ENCODE data around the gene IFNL2.

DNA sequence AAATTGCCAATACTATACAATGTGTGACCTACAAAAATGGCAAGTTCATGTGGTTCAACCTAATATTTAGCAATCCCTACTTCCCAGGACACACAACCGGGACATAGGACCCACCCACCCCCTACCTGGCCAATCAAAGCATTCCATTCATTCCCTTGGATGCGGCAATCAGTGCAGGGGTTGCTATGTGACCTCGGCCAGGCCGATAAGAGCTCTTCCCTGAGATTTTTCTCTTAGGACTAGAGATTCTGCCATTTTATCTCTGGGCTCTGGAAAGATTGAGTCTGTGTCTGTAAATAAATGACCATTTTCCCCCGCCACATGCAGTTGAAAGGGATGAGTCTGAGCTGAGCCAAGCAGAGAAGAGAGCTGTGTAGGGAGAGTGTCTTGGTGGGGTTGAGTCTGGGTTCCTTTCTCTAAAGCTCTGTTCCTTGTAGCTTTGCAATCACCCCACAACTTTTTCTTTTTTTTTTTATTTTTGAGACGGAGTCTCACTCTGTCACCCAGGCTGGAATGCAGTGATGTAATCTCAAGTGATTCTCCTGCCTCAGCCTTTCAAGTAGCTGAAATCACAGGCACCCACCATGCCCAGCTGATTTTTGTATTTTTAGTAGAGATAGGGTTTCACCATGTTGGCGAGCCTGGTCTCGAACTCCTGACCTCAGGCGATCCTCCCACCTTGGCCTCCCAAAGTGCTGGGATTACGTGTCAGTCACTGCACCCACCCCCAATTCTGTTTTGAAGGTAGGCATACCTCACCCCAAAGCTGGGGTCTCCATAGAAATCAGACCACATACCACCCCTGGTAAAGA lies 35.4 kb downstream of the IFNL2 start:
- TF ChIP-seq CTCF (IDR thresholded peaks at IDR 0.05) (no peak), POLR2A (IDR thresholded peaks at IDR 0.05) (no peak)
